Immature natural killer cell (primary cell): ENCODE measurements around the gene ADA. TPM values are rescaled to one million over a fixed set of nuclear protein-coding genes. Genes with fewer than 3 reads are reported as not detected.
A peak's percentile ranks its signal among the peaks of the same experiment; 100 is the strongest.
"Not testable (repeated sequence)": the region's sequence is repeated elsewhere in the genome, so short reads cannot be mapped to it uniquely, and the experiment has no call there.

Source experiments
- DNase-seq, 3 donors: peaks; one replicate each; pipeline ENCODE4 v3.0.0; 2022; ENCODE audit warnings: mixed read lengths in 1 of 3
- H3K27ac Mint-ChIP-seq, 6 donors: one replicate each; pipeline ENCODE4 v1.8.0; 2020; ENCODE audit warnings: mixed read lengths in 6 of 6, mild to moderate bottlenecking in 5 of 6, inconsistent platforms in 4 of 6, moderate library complexity in 3 of 6
- H3K27me3 Mint-ChIP-seq, 3 donors: one replicate each; pipeline ENCODE4 v1.8.0; 2020 to 2021; ENCODE audit warnings: low read depth in 3 of 3, mild to moderate bottlenecking in 3 of 3, mixed read lengths in 3 of 3, moderate library complexity in 3 of 3, inconsistent platforms in 1 of 3
- H3K36me3 Mint-ChIP-seq, 3 donors: one replicate each; pipeline ENCODE4 v1.8.0; 2020; ENCODE audit warnings: mixed read lengths in 3 of 3, inconsistent platforms in 2 of 3, mild to moderate bottlenecking in 2 of 3
- H3K4me1 Mint-ChIP-seq, 2 donors: one replicate each; pipeline ENCODE4 v1.8.0; 2020; ENCODE audit warnings: inconsistent platforms in 2 of 2, mild to moderate bottlenecking in 2 of 2, mixed read lengths in 2 of 2, moderate library complexity in 1 of 2
- H3K4me3 Mint-ChIP-seq, 5 donors: one replicate each; pipeline ENCODE4 v1.8.0; 2020; ENCODE audit warnings: mild to moderate bottlenecking in 5 of 5, mixed read lengths in 5 of 5, inconsistent platforms in 3 of 5, moderate library complexity in 3 of 5
- H3K9me3 Mint-ChIP-seq, 6 donors: one replicate each; pipeline ENCODE4 v1.8.0; 2020; ENCODE audit warnings: mild to moderate bottlenecking in 6 of 6, mixed read lengths in 6 of 6, inconsistent platforms in 4 of 6, moderate library complexity in 3 of 6
- polyA plus RNA-seq, 3 donors: library from polyadenylated mRNA; unstranded; fragments of 300-500 nt; fragmentation: Illumina TruSeq; gene quantifications; one replicate each; pipeline ENCODE4 v1.2.3, GENCODE V29; 2021

ADA gene
- polyA plus RNA-seq, 3 donors from 2014 or later = 96.9 to 150 (median 124) TPM

DNA sequence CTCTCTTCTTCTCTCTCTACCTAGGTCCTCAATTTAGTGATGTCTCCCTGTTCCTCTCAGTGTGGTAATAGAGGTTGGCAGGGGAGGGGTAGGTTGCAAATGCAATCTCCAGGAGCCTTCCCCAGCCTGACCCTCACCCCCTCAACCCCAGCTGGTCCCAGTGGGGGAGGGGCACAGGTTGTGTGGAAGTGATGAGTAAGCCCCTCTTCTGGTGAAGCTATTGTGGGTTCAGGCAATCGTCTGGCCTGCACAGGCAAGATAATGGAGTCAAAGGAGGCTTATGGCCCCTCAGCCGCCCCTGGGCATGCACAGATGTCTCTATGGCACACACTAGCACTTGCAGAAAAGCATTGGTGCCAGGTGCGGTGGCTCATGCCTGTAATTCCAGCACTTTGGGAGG lies 10.8 kb upstream of the ADA start:
- Mint-ChIP-seq H3K4me3 (no peak overlapping the region), H3K9me3 (no peaks in the 10 kb centered on the region), H3K36me3 (peaks cover 3 to 14% (median 14%) of the 10 kb centered on the region in 3 donors), H3K4me1 (peaks cover 0 to 2% of the 10 kb centered on the region in 2 donors), H3K27me3 (no peaks in the 10 kb centered on the region), H3K27ac (peak overlapping the region in 1 of 6 donors; percentile 60)
- DNase-seq = no peak

DNA sequence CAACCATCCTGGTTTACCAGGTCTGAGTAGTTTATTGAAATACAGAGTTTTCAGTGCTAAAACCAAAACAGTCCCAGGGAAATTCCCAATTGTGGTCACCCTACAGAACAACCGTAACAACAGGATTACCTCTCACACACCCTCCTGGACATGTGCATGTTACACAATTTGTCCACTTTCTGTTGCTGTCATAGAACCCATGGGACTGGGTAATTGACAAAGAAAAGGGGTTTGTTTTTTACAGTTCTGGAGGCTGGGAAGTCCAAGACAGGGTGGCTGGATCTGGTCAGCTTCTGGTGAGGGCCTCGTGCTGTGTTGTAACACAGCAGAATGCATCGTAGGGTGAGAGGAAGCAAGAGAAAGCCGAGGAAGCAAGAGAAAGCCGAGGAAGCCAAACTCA lies 9.1 kb upstream of the ADA start:
- Mint-ChIP-seq H3K4me1 (peaks cover 0 to 7% of the 10 kb centered on the region in 2 donors), H3K4me3 (no peak overlapping the region), H3K9me3 (no peaks in the 10 kb centered on the region), H3K27ac (peak overlapping the region in 3 of 6 donors; percentile 12 to 68 (median 53)), H3K36me3 (peaks cover 4 to 14% (median 14%) of the 10 kb centered on the region in 3 donors), H3K27me3 (no peaks in the 10 kb centered on the region)
- no peak for DNase-seq

DNA sequence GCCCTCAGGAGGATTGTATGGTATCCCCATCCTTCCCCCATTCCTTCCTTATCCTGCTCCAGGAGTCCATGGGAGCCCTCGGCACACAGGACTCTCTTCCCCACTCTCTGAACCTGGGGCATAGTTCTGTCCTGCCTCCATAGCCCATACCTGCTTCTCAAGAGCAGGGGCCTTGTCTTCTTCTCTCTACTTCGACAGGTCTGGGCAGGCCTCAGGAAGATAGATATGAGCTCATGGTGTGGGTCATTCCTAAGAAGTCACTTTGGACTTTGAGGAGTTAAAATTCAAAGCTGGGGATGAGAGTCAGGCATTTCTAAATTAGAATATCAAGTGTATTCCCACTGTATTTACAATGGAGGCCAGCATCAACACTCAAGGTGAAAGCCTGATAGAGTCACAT lies 8.4 kb upstream of the ADA start:
- Mint-ChIP-seq H3K4me1 (peaks cover 0 to 7% of the 10 kb centered on the region in 2 donors), H3K27ac (no peak overlapping the region), H3K9me3 (no peaks in the 10 kb centered on the region), H3K4me3 (no peak overlapping the region), H3K27me3 (no peaks in the 10 kb centered on the region), H3K36me3 (peaks cover 4 to 14% (median 14%) of the 10 kb centered on the region in 3 donors)
- no peak for DNase-seq

DNA sequence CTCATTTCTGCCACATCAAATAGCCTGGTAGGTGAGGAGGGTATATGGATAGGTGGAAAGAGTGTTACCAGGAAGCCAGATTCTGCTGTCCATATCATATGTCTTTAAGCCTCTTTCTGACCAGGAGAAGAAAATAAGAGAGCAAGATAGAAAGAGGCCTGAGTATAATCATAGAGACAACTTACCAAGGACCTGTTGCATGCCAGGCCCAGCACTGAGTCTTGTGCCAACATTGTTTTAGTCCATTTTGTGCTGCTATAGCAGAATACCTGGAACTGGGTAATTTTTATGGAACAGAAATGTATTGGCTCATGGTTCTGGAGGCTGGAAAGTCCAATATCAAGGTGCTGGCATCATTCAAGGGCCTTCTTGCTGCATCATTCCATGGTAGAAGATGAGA lies 7.3 kb upstream of the ADA start:
- peak overlapping the region in 1 of 6 donors; percentile 61 for H3K27ac Mint-ChIP-seq
- H3K4me3 Mint-ChIP-seq = no peak overlapping the region
- peaks cover 4 to 14% (median 9%) of the 10 kb centered on the region in 3 donors for H3K36me3 Mint-ChIP-seq
- DNase-seq = no peak
- H3K4me1 Mint-ChIP-seq = peaks cover 0 to 7% of the 10 kb centered on the region in 2 donors
- H3K9me3 Mint-ChIP-seq = no peaks in the 10 kb centered on the region
- no peaks in the 10 kb centered on the region for H3K27me3 Mint-ChIP-seq

DNA sequence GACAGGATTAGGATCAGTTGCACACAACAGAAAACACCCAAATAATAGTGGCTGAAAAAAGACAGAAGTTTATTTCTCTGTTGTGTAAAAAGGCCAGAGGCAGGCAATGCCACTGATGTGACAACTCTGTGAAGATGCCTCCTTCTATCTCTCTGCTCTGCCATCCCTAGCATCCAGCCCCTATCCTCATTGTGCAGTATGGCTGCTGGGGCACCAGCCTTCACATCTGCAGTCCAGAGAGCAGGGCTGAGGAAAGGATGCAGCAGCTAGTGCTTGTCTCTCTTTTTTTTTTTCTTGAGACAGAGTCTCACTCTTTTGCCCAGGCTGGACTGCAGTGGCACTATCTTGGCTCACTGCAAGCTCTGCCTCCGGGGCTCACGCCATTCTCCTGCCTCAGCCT lies 6.4 kb upstream of the ADA start:
- H3K9me3 Mint-ChIP-seq = no peaks in the 10 kb centered on the region
- H3K36me3 Mint-ChIP-seq = peaks cover 4 to 14% (median 9%) of the 10 kb centered on the region in 3 donors

DNA sequence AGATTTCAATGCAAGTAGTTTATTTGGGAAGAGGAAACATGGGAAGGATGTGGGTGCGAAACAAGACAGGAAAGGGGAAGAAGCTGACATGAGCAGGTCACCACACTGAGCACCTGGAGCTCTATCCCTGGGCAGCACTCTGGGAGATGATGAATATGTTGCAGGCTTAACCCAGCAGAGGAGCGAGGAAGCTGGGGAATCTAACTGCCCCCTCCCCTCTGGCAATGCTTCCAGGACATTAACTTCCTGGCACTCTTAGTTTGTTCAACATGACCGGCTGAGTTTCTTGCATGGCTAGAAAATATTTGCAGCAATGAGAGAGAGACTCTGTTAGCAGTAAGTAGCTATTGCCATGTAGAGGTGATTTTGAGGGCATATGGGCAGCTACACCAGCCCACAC lies 4.9 kb upstream of the ADA start:
- H3K9me3 Mint-ChIP-seq = no peaks in the 10 kb centered on the region
- H3K27me3 Mint-ChIP-seq = peaks cover 0 to 4% (median 3%) of the 10 kb centered on the region in 3 donors
- H3K27ac Mint-ChIP-seq = peak overlapping the region in 3 of 6 donors; percentile 23 to 73 (median 35)
- no peak overlapping the region for H3K4me3 Mint-ChIP-seq
- H3K36me3 Mint-ChIP-seq = peaks cover 4 to 16% (median 7%) of the 10 kb centered on the region in 3 donors
- peaks cover 15% of the 10 kb centered on the region in 2 donors for H3K4me1 Mint-ChIP-seq
- DNase-seq = no peak

More for the DNA sequence above, 6.4 kb upstream of the ADA start:
- Mint-ChIP-seq H3K4me1 (peaks cover 9 to 12% of the 10 kb centered on the region in 2 donors), H3K27ac (no peak overlapping the region), H3K27me3 (no peaks in the 10 kb centered on the region), H3K4me3 (no peak overlapping the region)
- DNase-seq = no peak

DNA sequence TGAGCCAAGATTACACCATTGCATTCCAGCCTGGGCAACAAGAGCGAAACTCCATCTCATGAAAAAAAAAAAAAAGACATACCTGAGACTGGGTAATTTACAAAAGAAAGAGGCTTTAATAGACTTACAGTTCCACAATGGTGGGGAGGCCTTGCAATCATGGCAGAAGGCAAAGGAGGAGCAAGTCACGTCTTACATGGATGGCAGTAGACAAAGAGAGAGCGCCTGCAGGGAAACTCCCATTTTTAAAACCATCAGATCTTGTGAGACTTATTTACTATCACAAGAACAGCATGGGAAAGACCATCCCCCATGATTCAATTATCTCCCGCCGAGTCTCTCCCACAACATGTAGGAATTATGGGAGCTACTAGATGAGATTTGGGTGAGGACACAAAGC lies 2.7 kb upstream of the ADA start:
- DNase-seq, H3K9me3 Mint-ChIP-seq, H3K27me3 Mint-ChIP-seq: not testable (repeated sequence)
- Mint-ChIP-seq H3K4me1 (peaks cover 33 to 35% of the 10 kb centered on the region in 2 donors), H3K27ac (peak overlapping the region in 3 of 6 donors; percentile 28 to 53 (median 43)), H3K4me3 (peak overlapping the region in 2 of 5 donors; percentile 5 to 14), H3K36me3 (peaks cover 4 to 11% (median 7%) of the 10 kb centered on the region in 3 donors)

DNA sequence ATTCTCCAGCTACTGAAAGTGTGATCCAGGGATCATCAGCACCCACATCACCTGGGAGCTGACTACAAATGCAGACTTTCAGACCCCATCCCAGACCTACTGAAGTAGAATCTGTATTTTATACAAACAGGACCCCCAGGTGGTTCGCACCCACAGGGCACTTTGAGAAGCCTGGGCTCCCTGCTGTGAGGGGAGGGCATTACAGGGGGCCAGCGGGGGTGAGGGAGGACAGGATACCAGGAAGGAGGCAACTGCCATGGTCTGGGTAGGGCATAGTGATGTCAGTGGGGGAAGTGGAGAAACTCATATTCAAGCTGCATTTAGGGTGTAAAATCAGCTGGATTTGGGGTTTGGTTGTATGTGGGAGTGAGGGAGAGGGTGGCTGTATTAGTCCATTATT lies 2.0 kb upstream of the ADA start:
- H3K9me3 Mint-ChIP-seq = no peaks in the 10 kb centered on the region
- H3K27me3 Mint-ChIP-seq = peaks cover 0 to 6% (median 3%) of the 10 kb centered on the region in 3 donors
- DNase-seq = no peak
- H3K4me3 Mint-ChIP-seq = peak overlapping the region; percentile 21 to 89 (median 64)
- peaks cover 40 to 42% of the 10 kb centered on the region in 2 donors for H3K4me1 Mint-ChIP-seq
- H3K27ac Mint-ChIP-seq = peak overlapping the region in 4 of 6 donors; percentile 49 to 87 (median 74)
- peaks cover 4 to 11% (median 7%) of the 10 kb centered on the region in 3 donors for H3K36me3 Mint-ChIP-seq

DNA sequence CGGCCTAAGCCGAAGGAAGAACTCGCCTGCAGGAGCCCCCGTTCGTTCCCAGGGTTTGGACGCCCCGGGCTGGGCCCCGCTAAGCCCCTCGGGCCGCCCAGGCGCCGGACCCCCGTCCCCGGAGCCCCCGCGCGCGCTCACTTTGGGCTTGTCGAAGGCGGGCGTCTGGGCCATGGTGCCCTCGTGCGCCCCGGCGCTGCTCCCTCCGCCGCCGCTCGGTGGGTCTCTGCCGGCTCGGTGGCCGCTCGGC lies 140 bp downstream of the ADA start:
- peak overlapping the region in 5 of 6 donors; percentile 80 to 93 (median 91) for H3K27ac Mint-ChIP-seq
- H3K4me1 Mint-ChIP-seq = peaks cover 60 to 63% of the 10 kb centered on the region in 2 donors
- H3K9me3 Mint-ChIP-seq = no peaks in the 10 kb centered on the region
- H3K27me3 Mint-ChIP-seq = peaks cover 0 to 6% (median 3%) of the 10 kb centered on the region in 3 donors
- peak overlapping the region; percentile 87 to 94 (median 92) for H3K4me3 Mint-ChIP-seq
- no peak for DNase-seq
- H3K36me3 Mint-ChIP-seq = peaks cover 0 to 4% (median 4%) of the 10 kb centered on the region in 3 donors

DNA sequence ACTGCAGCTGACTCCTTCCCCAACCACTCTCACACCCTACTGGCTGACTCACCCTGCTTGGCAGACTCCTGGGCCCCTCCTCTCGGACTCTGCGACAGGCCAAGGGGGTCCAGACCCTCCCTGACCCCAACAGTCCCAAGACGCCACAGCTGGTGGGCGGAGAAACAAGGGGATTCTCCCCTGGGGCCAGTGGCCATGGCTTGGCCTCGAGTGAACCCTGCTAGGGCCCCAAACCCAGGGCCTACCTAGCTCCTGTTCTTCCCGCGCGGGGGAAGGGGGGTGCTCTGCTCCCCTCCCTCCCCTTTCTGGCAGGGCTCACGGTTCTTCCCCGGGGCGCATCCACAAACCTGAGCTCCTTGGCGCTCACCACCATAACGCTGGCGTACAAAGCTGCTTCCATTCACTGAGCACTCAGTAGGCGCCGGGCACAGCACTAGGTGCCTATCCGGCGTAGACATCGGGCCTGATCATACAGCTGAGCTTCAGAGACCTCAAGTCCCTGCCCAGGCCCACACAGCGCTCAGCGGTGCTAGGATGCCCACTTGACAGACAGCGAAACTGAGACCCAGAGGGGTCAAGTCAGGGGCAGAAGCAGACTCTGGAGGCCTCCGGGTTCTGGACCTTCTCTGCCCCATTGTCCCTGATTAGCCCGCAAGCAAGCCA lies 597 bp downstream of the ADA start:
- DNase-seq = peak in 2 of 3 donors; percentile 36 to 44
- H3K9me3 Mint-ChIP-seq = no peaks in the 10 kb centered on the region
- H3K27ac Mint-ChIP-seq = peak overlapping the region; percentile 80 to 93 (median 91)
- peaks cover 63 to 68% of the 10 kb centered on the region in 2 donors for H3K4me1 Mint-ChIP-seq
- peak overlapping the region; percentile 87 to 94 (median 92) for H3K4me3 Mint-ChIP-seq
- H3K27me3 Mint-ChIP-seq = peaks cover 0 to 6% (median 3%) of the 10 kb centered on the region in 3 donors
- H3K36me3 Mint-ChIP-seq = peaks cover 0 to 4% (median 4%) of the 10 kb centered on the region in 3 donors

DNA sequence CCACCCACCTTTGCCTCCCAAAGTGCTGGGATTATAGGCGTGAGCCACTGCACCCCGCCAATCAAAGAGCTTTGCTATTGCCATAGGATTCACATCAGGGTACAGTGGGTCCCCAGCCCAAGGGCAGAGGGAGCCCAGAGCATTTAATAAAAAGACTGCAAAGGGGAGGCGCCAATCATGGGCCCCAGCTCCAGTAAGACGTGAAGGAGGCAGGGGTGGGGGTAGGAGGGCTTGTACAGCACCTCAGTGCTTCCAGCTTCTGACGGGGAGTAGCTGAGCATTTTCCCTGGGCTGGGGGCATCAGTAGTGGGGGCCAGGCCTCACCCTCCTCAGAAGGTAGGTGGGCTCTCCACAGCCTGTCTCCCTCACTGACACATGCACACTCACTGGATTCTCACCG lies 1.5 kb downstream of the ADA start:
- no peak for DNase-seq

DNA sequence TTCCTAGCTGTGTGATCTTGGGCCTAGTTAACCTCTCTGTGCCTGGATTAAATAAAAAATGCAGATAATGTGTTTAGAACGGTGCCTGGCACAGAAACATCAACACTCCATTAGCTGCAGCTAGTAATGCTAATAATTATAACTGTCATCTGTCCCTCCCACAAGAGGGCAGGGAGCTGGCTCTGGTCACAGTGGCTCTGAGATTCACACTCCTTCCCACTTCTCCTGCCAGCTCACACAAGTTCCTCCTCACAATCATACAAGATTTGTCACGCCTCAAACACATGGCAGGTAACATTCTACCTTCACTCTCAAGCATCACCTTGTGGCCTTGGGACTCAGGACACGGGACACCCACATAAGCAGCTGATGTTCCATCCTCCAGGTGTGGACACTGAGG lies 2.4 kb downstream of the ADA start:
- H3K9me3 Mint-ChIP-seq = no peaks in the 10 kb centered on the region
- H3K36me3 Mint-ChIP-seq = peaks cover 0 to 6% (median 4%) of the 10 kb centered on the region in 3 donors
- DNase-seq = no peak
- H3K4me3 Mint-ChIP-seq = peak overlapping the region; percentile 64 to 92 (median 70)
- H3K4me1 Mint-ChIP-seq = peaks cover 78 to 85% of the 10 kb centered on the region in 2 donors
- peaks cover 0 to 6% (median 3%) of the 10 kb centered on the region in 3 donors for H3K27me3 Mint-ChIP-seq
- H3K27ac Mint-ChIP-seq = peak overlapping the region; percentile 68 to 92 (median 85)

More for the DNA sequence above, 1.5 kb downstream of the ADA start:
- Mint-ChIP-seq H3K9me3 (no peaks in the 10 kb centered on the region), H3K36me3 (peaks cover 0 to 4% (median 4%) of the 10 kb centered on the region in 3 donors), H3K27ac (peak overlapping the region; percentile 80 to 93 (median 90)), H3K27me3 (peaks cover 0 to 6% (median 3%) of the 10 kb centered on the region in 3 donors), H3K4me3 (peak overlapping the region; percentile 87 to 94 (median 92)), H3K4me1 (peaks cover 69 to 76% of the 10 kb centered on the region in 2 donors)

DNA sequence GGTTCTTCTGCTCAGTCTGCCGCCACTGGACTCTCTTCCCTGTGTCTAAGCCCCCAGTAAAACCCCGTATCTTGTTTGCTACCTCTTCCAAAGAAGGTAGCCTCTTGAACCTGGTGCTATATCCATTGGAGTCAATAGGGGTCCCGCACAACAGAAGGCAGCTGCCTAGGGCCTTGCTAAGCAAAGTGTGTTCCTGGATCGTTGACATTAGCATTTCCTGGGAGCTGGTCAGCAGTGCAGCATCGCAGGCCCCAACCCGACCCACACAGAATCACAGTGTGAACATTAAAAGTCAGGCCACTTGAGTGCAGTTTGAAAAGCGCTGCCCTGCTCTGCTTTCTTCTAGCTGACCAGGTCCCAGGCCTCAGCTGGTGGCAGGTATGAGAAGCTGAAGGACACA lies 2.9 kb downstream of the ADA start:
- Mint-ChIP-seq H3K27me3 (peaks cover 0 to 6% (median 3%) of the 10 kb centered on the region in 3 donors), H3K9me3 (no peaks in the 10 kb centered on the region), H3K4me3 (peak overlapping the region in 3 of 5 donors; percentile 24 to 74 (median 64)), H3K4me1 (peaks cover 83 to 89% of the 10 kb centered on the region in 2 donors), H3K27ac (peak overlapping the region in 5 of 6 donors; percentile 82 to 97 (median 91)), H3K36me3 (peaks cover 0 to 7% (median 4%) of the 10 kb centered on the region in 3 donors)
- no peak for DNase-seq

DNA sequence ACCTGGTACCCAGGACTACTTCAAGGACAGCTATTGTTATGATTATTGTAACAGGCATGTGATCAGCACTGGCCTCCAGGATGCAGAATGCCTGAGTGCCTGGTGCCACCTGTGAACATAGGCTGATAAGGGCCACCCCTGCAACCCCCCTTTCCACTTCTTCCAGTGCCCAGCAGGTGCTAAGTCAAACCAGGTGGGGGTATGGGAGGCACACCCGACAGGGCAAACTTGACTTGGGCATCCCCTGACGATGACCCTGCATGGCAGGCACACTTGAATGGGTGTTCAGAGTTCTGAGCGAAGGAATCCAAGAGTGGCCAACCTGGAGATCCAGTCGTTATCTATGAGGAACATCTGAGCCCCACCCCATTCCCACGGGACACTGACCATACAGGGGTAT lies 3.4 kb downstream of the ADA start:
- Mint-ChIP-seq H3K9me3 (no peaks in the 10 kb centered on the region), H3K27me3 (peaks cover 3 to 8% (median 3%) of the 10 kb centered on the region in 3 donors), H3K36me3 (peaks cover 0 to 7% (median 4%) of the 10 kb centered on the region in 3 donors), H3K27ac (peak overlapping the region in 4 of 6 donors; percentile 63 to 97 (median 94)), H3K4me1 (peaks cover 85 to 89% of the 10 kb centered on the region in 2 donors), H3K4me3 (peak overlapping the region in 2 of 5 donors; percentile 7 to 64)
- DNase-seq = no peak
